ENCODE measurements around the gene PLPP4. TPM values are rescaled to one million over a fixed set of nuclear protein-coding genes. Genes with fewer than 3 reads are reported as not detected.

Gene PLPP4
- total RNA-seq, 1 experiment from 2014 or later, result 1.3 TPM

DNA sequence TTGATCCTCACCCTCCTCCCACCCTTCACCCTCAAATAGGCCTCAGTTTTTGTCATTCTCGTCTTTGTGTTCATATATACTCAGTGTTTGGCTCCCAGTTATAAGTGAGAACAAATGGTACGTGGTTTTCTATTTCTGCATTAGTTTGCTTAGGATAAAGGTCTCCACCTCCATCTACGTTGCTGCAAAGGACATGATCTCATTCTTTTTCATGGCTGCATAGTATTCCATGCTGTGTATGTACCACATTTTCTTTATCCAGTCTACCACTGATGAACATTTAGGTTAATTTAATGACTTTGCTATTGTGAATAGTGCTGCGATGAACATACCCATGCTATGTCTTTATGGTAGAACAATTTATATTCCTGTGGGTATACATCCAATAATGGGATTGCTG, 91.2 kb downstream of the PLPP4 start:
- Mint-ChIP-seq H3K4me1 (ENCODE audit: insufficient read depth, unreplicated experiment) (no peaks in the 10 kb centered on the region), H3K27me3 (ENCODE audit: insufficient read depth, unreplicated experiment) (no peaks in the 10 kb centered on the region), H3K9me3 (ENCODE audit: unreplicated experiment) (no peaks in the 10 kb centered on the region), H3K4me3 (ENCODE audit: unreplicated experiment) (no peak overlapping the region), H3K36me3 (ENCODE audit: insufficient read depth, unreplicated experiment) (no peaks in the 10 kb centered on the region), H3K27ac (ENCODE audit: low read depth, unreplicated experiment) (no peak overlapping the region)
- BruUV-seq (replicated peaks), result no TSS peak
- CTCF ChIA-PET, result no interaction called here
- intact Hi-C loops (cut with micrococcal nuclease), result no loop called here
- no peak for TF ChIP-seq CTCF (IDR thresholded peaks at IDR 0.05; ENCODE audit: unreplicated experiment)
- no peak for DNase-seq (ENCODE audit: unreplicated experiment)
- POLR2A ChIA-PET, result no interaction called here

DNA sequence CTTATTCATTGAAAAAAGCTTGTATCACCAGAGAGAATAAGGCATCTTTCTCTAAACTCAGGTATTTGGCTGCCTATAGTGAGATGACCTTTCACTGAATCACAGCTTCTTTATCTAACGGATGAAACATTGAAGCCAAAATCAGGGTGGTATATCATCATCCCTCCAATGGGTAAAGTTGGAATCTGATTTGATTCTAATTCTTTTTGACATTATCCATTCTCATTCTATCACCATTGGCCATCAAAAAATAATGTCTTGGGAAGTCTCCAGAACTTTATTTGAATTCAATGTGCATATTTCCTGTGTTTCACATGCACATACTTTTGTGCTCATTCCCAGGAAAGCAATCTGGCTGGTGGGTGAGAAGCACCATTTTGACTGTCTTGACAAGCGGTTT, 95.2 kb downstream of the PLPP4 start:
- intact Hi-C loops (cut with micrococcal nuclease), result no loop called here
- Mint-ChIP-seq H3K27me3 (ENCODE audit: insufficient read depth, unreplicated experiment) (no peaks in the 10 kb centered on the region), H3K9me3 (ENCODE audit: unreplicated experiment) (no peaks in the 10 kb centered on the region), H3K4me1 (ENCODE audit: insufficient read depth, unreplicated experiment) (no peaks in the 10 kb centered on the region), H3K36me3 (ENCODE audit: insufficient read depth, unreplicated experiment) (no peaks in the 10 kb centered on the region), H3K27ac (ENCODE audit: low read depth, unreplicated experiment) (no peak overlapping the region), H3K4me3 (ENCODE audit: unreplicated experiment) (no peak overlapping the region)
- no TSS peak for BruUV-seq (replicated peaks)
- ChIA-PET POLR2A (no interaction called here), CTCF (interaction anchor here (0.7 kb wide), 1 partner anchor 183 kb away, joined by 3 read pairs; no protein-coding TSS in a partner anchor)
- no peak for TF ChIP-seq CTCF (IDR thresholded peaks at IDR 0.05; ENCODE audit: unreplicated experiment)
- DNase-seq (ENCODE audit: unreplicated experiment), result no peak

DNA sequence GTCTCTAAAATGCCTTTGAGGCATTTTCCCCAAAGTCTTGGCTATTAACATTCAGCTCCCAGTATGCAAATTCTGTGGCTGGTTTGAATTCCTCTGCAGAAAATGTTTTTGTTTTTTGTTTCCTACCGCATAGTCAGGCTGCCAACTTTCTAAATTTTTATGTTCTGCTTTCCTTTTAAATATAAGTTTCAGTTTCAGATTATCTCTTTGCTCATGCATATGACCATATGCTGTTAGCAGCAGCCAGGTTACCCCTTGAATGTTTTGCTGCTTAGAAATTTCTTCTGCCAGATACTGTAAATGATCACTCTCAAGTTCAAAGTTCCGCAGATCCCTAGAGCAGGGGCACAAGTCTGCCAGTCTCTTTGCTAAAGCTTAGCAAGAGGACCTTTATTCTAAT, 96.9 kb downstream of the PLPP4 start:
- H3K27me3 Mint-ChIP-seq (ENCODE audit: insufficient read depth, unreplicated experiment), result no peaks in the 10 kb centered on the region
- no peak for TF ChIP-seq CTCF (IDR thresholded peaks at IDR 0.05; ENCODE audit: unreplicated experiment)
- BruUV-seq (replicated peaks), result no TSS peak
- ChIA-PET POLR2A (no interaction called here), CTCF (no interaction called here)
- H3K36me3 Mint-ChIP-seq (ENCODE audit: insufficient read depth, unreplicated experiment), result no peaks in the 10 kb centered on the region
- no peaks in the 10 kb centered on the region for H3K4me1 Mint-ChIP-seq (ENCODE audit: insufficient read depth, unreplicated experiment)
- intact Hi-C loops (cut with micrococcal nuclease), result no loop called here
- no peak for DNase-seq (ENCODE audit: unreplicated experiment)
- H3K4me3 Mint-ChIP-seq (ENCODE audit: unreplicated experiment), result no peak overlapping the region
- no peaks in the 10 kb centered on the region for H3K9me3 Mint-ChIP-seq (ENCODE audit: unreplicated experiment)
- H3K27ac Mint-ChIP-seq (ENCODE audit: low read depth, unreplicated experiment), result no peak overlapping the region

DNA sequence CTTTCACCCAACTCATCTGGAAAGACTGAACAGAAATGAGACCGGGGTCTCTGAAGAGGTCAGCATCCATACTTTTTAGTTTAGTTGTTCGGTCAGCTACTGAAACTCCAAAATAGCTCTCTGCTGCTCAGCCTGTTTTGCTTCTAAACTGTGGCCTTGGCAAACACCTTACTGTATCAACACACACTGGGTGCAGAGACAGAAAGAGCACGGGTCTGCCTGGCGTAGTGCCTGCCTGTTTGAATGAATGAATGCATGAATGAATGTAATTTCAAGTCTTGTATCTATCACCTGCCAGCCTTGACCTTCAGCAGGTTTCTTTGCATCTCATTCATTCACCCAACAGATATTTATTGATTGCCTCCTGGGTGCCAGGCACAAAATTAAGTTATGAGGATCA, 98.4 kb downstream of the PLPP4 start:
- Mint-ChIP-seq H3K4me1 (ENCODE audit: insufficient read depth, unreplicated experiment) (no peaks in the 10 kb centered on the region), H3K4me3 (ENCODE audit: unreplicated experiment) (no peak overlapping the region), H3K36me3 (ENCODE audit: insufficient read depth, unreplicated experiment) (no peaks in the 10 kb centered on the region), H3K27me3 (ENCODE audit: insufficient read depth, unreplicated experiment) (no peaks in the 10 kb centered on the region), H3K9me3 (ENCODE audit: unreplicated experiment) (no peaks in the 10 kb centered on the region), H3K27ac (ENCODE audit: low read depth, unreplicated experiment) (no peak overlapping the region)
- intact Hi-C loops (cut with micrococcal nuclease), result no loop called here
- BruUV-seq (replicated peaks), result no TSS peak
- ChIA-PET POLR2A (no interaction called here), CTCF (interaction anchor here (0.6 kb wide), 1 partner anchor 869 kb away, joined by 3 read pairs; no protein-coding TSS in a partner anchor)
- no peak for DNase-seq (ENCODE audit: unreplicated experiment)
- no peak for TF ChIP-seq CTCF (IDR thresholded peaks at IDR 0.05; ENCODE audit: unreplicated experiment)

All from MCF 10A (cell line).